Lung (tissue), 12 donors: ENCODE measurements around the gene GPR35. TPM values are rescaled to one million over a fixed set of nuclear protein-coding genes. Genes with fewer than 3 reads are reported as not detected.

Source experiments
- ATAC-seq: fragments of 200-7000 bp; cut with Tn5 transposase; one replicate; pipeline ENCODE4 v1.9.1; 2020; ENCODE audit warnings: moderate number of reproducible peaks; ENCODE audit not compliant: insufficient read depth, low FRiP score
- DNase-seq, 3 donors: peaks; one replicate each; pipeline ENCODE4 v3.0.0-alpha.2; 2013 to 2017
- H3K27ac ChIP-seq, 2 donors: one replicate each; pipeline ENCODE4 v1.5.1; 2013; ENCODE audit warnings: mild to moderate bottlenecking in 2 of 2, moderate library complexity in 2 of 2, control low read depth in 1 of 2, inconsistent platforms in 1 of 2, low read depth in 1 of 2, low read length in 1 of 2
- H3K27me3 ChIP-seq, 3 donors: one replicate each; pipeline ENCODE4 v1.5.1; 2013; ENCODE audit warnings: low read length in 2 of 3; ENCODE audit not compliant: control insufficient read depth in 3 of 3, insufficient read depth in 3 of 3
- H3K36me3 ChIP-seq, 4 donors: one replicate each; pipeline ENCODE4 v1.5.1; 2013; ENCODE audit warnings: low read length in 4 of 4, mild to moderate bottlenecking in 1 of 4, moderate library complexity in 1 of 4; ENCODE audit not compliant: control insufficient read depth in 4 of 4, insufficient read depth in 4 of 4
- H3K4me1 ChIP-seq, 5 donors: one replicate each; pipeline ENCODE4 v1.5.1; 2013; ENCODE audit warnings: low read length in 5 of 5, mild to moderate bottlenecking in 2 of 5, moderate library complexity in 1 of 5; ENCODE audit not compliant: control insufficient read depth in 5 of 5, insufficient read depth in 5 of 5
- H3K4me3 ChIP-seq: one replicate; pipeline ENCODE4 v1.5.1; 2013; ENCODE audit warnings: mild to moderate bottlenecking, control low read depth, moderate library complexity
- H3K9ac ChIP-seq, 2 donors: one replicate each; pipeline ENCODE4 v1.5.1; 2013; ENCODE audit warnings: low read length in 2 of 2, control low read depth in 1 of 2; ENCODE audit not compliant: insufficient read depth in 1 of 2
- H3K9me3 ChIP-seq, 4 donors: one replicate each; pipeline ENCODE4 v1.5.1; 2013; ENCODE audit warnings: low read length in 3 of 4, mild to moderate bottlenecking in 1 of 4, moderate library complexity in 1 of 4; ENCODE audit not compliant: control insufficient read depth in 4 of 4, insufficient read depth in 3 of 4
- CTCF ChIP-seq: IDR thresholded peaks from 2 replicates; pipeline ENCODE4 v1.5.1; 2012; ENCODE audit warnings: mild to moderate bottlenecking; ENCODE audit errors: control extremely low read depth, extremely low read depth
- WGBS, 2 donors: extraction: QIAGEN DNeasy Blood & Tissue Kit; methylation state at CpG; one replicate each; pipeline ENCODE4 v1.1.7; 2013; 5-methylcytosine and 5-hydroxymethylcytosine counted together
- polyA plus RNA-seq, 2 donors: library from polyadenylated mRNA; stranded (reverse); fragments of 200-250 nt; gene quantifications; one replicate each; pipeline ENCODE4 v1.2.1, GENCODE V29; 2013
- total RNA-seq, 2 donors: library from RNA; depleted of rRNA in 1 of 2; stranded (reverse); fragments of >200 nt in 1 of 2; gene quantifications; one replicate each; pipeline ENCODE4 v1.2.1, GENCODE V29; 2014 to 2021
- donor health status: control.
- donor health status: control.
- donor health status: Bipolar disorder and iron deficiency.
- donor health status: healthy.
- donor health status: DM: yes; HTN: yes; CAD: no.

Gene GPR35
- total and polyA plus RNA-seq, 4 donors: 2.3 to 10.3 (median 4.1) TPM

GRCh38 chr2:240648155-240648649, 22.9 kb downstream of the GPR35 start:
- H3K9ac ChIP-seq: no peak overlapping the region
- H3K4me3 ChIP-seq: no peak overlapping the region
- no peaks in the 10 kb centered on the region for H3K4me1 ChIP-seq
- H3K36me3 ChIP-seq: no peaks in the 10 kb centered on the region
- no peak for TF ChIP-seq CTCF
- DNase-seq (no peak), ATAC-seq (no peak)
- 81 to 83% methylated on average over 6 of the region's 6 CpGs for WGBS, 2 donors
- peaks cover 3 to 10% (median 8%) of the 10 kb centered on the region in 3 donors for H3K27me3 ChIP-seq
- no peak overlapping the region for H3K27ac ChIP-seq
- peaks cover 0 to 11% (median 0%) of the 10 kb centered on the region in 4 donors for H3K9me3 ChIP-seq

GRCh38 chr2:240648650-240649275, 23.5 kb downstream of the GPR35 start:
- no peaks in the 10 kb centered on the region for H3K4me1 ChIP-seq
- peaks cover 3 to 10% (median 8%) of the 10 kb centered on the region in 3 donors for H3K27me3 ChIP-seq
- H3K27ac ChIP-seq: no peak overlapping the region
- H3K36me3 ChIP-seq: no peaks in the 10 kb centered on the region
- no peak overlapping the region for H3K4me3 ChIP-seq
- DNase-seq (no peak), ATAC-seq (no peak)
- 34 to 40% methylated on average over 19 of the region's 19 CpGs for WGBS, 2 donors
- H3K9ac ChIP-seq: no peak overlapping the region
- no peak for TF ChIP-seq CTCF
- peaks cover 0 to 11% (median 0%) of the 10 kb centered on the region in 4 donors for H3K9me3 ChIP-seq

- no peak for DNase-seq
- peaks cover 3 to 10% (median 8%) of the 10 kb centered on the region in 3 donors for H3K27me3 ChIP-seq
- 61 to 68% methylated on average over 7 of the region's 7 CpGs for WGBS, 2 donors
- TF ChIP-seq CTCF: no peak
- no peaks in the 10 kb centered on the region for H3K36me3 ChIP-seq
- H3K4me3 ChIP-seq: no peak overlapping the region
- H3K4me1 ChIP-seq: no peaks in the 10 kb centered on the region
- no peak overlapping the region for H3K9ac ChIP-seq
- no peak overlapping the region for H3K27ac ChIP-seq
- peaks cover 0 to 11% (median 0%) of the 10 kb centered on the region in 4 donors for H3K9me3 ChIP-seq
- no peak for ATAC-seq
Observed at GRCh38 chr2:240649331-240649730, 24.1 kb downstream of the GPR35 start.
